GM06990 (cell line): Measurements from ENCODE around the gene BBS9.

Source experiments
- DNase-seq: peaks from one replicate; pipeline ENCODE4 v3.0.0-alpha.2; 2011; ENCODE audit not compliant: insufficient read length; ENCODE audit errors: extremely low read depth
- H3K27me3 ChIP-seq: replicated peaks from 2 replicates; pipeline ENCODE4 v1.6.0; 2011; ENCODE audit warnings: low read length; ENCODE audit not compliant: control insufficient read depth, insufficient read depth
- H3K36me3 ChIP-seq: 2 replicates; pipeline ENCODE4 v1.5.1; 2011; ENCODE audit warnings: low read length; ENCODE audit not compliant: control insufficient read depth, insufficient read depth
- H3K4me3 ChIP-seq: replicated peaks from 2 replicates; pipeline ENCODE4 v1.5.1; 2011; ENCODE audit warnings: low read depth, mild to moderate bottlenecking, control low read depth, low read length
- CTCF ChIP-seq: IDR thresholded peaks from 2 replicates; pipeline ENCODE4 v1.5.1; 2011; ENCODE audit warnings: low read length, control low read depth, mild to moderate bottlenecking, inconsistent platforms; ENCODE audit not compliant: insufficient read depth, poor library complexity, severe bottlenecking

BBS9 gene

GRCh38 chr7:33130184-33130583, 820 bp downstream of the BBS9 start:
- H3K4me3 ChIP-seq: peak overlapping the region; percentile 86
- DNase-seq: no peak
- no peaks in the 10 kb centered on the region for H3K36me3 ChIP-seq
- TF ChIP-seq CTCF: no peak
- H3K27me3 ChIP-seq: no peaks in the 10 kb centered on the region

- DNase-seq: no peak
- Histone ChIP-seq H3K4me3 (no peak overlapping the region), H3K36me3 (no peaks in the 10 kb centered on the region), H3K27me3 (no peaks in the 10 kb centered on the region)
- TF ChIP-seq CTCF: no peak
These were observed 7.7 kb downstream of the BBS9 start for GRCh38 chr7:33137103-33137502.

DNA sequence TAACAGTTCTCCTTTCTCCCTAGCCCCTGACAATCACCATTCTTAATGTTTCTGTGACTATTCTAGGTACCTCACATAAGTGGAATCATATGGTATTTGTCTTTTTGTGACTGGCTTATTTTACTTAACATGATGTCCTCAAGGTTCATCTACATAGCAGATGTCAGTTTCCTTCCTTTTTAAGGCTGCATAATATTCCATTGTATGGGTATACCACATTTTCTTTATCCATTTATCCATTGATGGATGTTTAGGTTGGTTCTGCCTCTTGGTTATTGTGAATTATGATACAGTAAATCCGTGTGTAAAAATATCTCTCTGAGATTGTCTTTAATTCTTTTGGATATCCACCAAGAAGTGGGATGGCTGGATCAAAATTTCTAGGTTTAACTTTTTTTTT, 13.2 kb downstream of the BBS9 start:
- Histone ChIP-seq H3K36me3 (no peaks in the 10 kb centered on the region), H3K27me3 (no peaks in the 10 kb centered on the region), H3K4me3 (no peak overlapping the region)
- no peak for DNase-seq
- no peak for TF ChIP-seq CTCF

- no peak for TF ChIP-seq CTCF
- Histone ChIP-seq H3K36me3 (no peaks in the 10 kb centered on the region), H3K27me3 (no peaks in the 10 kb centered on the region)
These were observed 14.8 kb downstream of the BBS9 start for GRCh38 chr7:33143996-33144718.

GRCh38 chr7:33145156-33145555, 15.8 kb downstream of the BBS9 start:
- no peak for TF ChIP-seq CTCF
- no peaks in the 10 kb centered on the region for H3K27me3 ChIP-seq
- DNase-seq: no peak
- H3K4me3 ChIP-seq: no peak overlapping the region
- H3K36me3 ChIP-seq: no peaks in the 10 kb centered on the region

More at GRCh38 chr7:33143996-33144718, 14.8 kb downstream of the BBS9 start:
- no peak overlapping the region for H3K4me3 ChIP-seq
- no peak for DNase-seq

GRCh38 chr7:33152087-33152486, 22.7 kb downstream of the BBS9 start:
- H3K27me3 ChIP-seq: no peaks in the 10 kb centered on the region
- DNase-seq: no peak
- TF ChIP-seq CTCF: no peak
- no peak overlapping the region for H3K4me3 ChIP-seq
- H3K36me3 ChIP-seq: no peaks in the 10 kb centered on the region
